ENCODE data around the gene OXLD1.

DNA sequence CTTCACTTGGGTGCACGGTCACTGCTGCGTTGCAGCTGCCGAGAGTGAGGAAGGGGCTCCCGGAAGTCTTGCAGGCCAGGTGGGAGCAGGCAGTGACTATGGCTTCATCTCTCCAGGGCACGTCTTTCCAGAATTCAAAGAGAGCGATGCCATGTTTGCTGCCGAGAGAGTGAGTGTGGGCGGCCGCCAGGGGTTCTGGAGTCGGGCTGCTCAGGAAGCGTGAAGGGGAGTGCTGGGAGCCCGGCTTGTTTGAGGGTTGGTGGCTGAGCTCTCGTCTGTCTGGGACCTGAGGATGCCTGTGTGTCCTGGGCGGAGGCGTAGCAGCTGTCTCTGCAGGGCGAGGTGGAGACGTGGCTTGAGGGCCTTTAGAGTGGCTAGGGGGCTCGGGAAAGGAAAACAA, 23.7 kb upstream of the OXLD1 start:
- TF ChIP-seq, protein P1, sequence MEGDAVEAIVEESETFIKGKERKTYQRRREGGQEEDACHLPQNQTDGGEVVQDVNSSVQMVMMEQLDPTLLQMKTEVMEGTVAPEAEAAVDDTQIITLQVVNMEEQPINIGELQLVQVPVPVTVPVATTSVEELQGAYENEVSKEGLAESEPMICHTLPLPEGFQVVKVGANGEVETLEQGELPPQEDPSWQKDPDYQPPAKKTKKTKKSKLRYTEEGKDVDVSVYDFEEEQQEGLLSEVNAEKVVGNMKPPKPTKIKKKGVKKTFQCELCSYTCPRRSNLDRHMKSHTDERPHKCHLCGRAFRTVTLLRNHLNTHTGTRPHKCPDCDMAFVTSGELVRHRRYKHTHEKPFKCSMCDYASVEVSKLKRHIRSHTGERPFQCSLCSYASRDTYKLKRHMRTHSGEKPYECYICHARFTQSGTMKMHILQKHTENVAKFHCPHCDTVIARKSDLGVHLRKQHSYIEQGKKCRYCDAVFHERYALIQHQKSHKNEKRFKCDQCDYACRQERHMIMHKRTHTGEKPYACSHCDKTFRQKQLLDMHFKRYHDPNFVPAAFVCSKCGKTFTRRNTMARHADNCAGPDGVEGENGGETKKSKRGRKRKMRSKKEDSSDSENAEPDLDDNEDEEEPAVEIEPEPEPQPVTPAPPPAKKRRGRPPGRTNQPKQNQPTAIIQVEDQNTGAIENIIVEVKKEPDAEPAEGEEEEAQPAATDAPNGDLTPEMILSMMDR (IDR thresholded peaks at IDR 0.05), result no peak
- no peak for TF ChIP-seq EP300 (IDR thresholded peaks at IDR 0.05)
- no peak for TF ChIP-seq POLR2A (IDR thresholded peaks at IDR 0.05)
